HEK293 (cell line): ENCODE measurements around the gene ADCK2.

ENCODE experiments used
- CTCF ChIA-PET: fragments of 350-600 bp; formaldehyde crosslinking; extraction: SDS; loops from one replicate; lab custom pipeline; 2021; ENCODE audit warnings: antibody characterized with exemption; lab: Yijun Ruan, JAX
- POLR2A ChIA-PET: fragments of 300-600 bp; formaldehyde crosslinking; extraction: SDS; loops from one replicate; lab custom pipeline; 2020; ENCODE audit warnings: antibody characterized with exemption, inconsistent platforms; lab: Yijun Ruan, JAX
- H3K27ac ChIP-seq: fragments of 200-500 bp; sonication (Bioruptor generic); 2 replicates; pipeline ENCODE4 v1.5.1; 2014; ENCODE audit warnings: low read depth, low read length, control low read depth, inconsistent platforms; ENCODE audit errors: extremely low read depth
- H3K36me3 ChIP-seq, 2 experiments: fragments of 200-500 bp in 1 of 2; sonication (Bioruptor generic) in 1 of 2; 1 replicate in 1 of 2; 2 replicates in 1 of 2; pipeline ENCODE4 v1.5.1; 2014 to 2017; ENCODE audit warnings: inconsistent platforms in 2 of 2, low read length in 2 of 2; ENCODE audit not compliant: control insufficient read depth in 2 of 2, insufficient read depth in 1 of 2
- H3K4me1 ChIP-seq: fragments of 200-500 bp; sonication (Bioruptor generic); 2 replicates; pipeline ENCODE4 v1.5.1; 2014; ENCODE audit warnings: mild to moderate bottlenecking, low read length, inconsistent platforms; ENCODE audit not compliant: control insufficient read depth, insufficient read depth
- H3K4me3 ChIP-seq: 2 replicates; pipeline ENCODE4 v1.5.1; 2011; ENCODE audit warnings: low read depth, mild to moderate bottlenecking, control low read depth, low read length, moderate library complexity
- H3K9me3 ChIP-seq: fragments of 200-500 bp; sonication (Bioruptor generic); 2 replicates; pipeline ENCODE4 v1.5.1; 2014; ENCODE audit warnings: low read depth, low read length, inconsistent platforms; ENCODE audit not compliant: control insufficient read depth, insufficient read depth
- ATF2 ChIP-seq: fragments of 450-650 bp; formaldehyde crosslinking; IDR thresholded peaks from 2 replicates; pipeline ENCODE4 v1.5.1; 2016; ENCODE audit warnings: missing biosample characterization, missing genetic modification characterization, low read depth
- BCL11B ChIP-seq: fragments of 450-650 bp; formaldehyde crosslinking; IDR thresholded peaks from 2 replicates; pipeline ENCODE4 v1.5.1; 2016; ENCODE audit warnings: low read depth, missing biosample characterization, missing genetic modification characterization
- CTCF ChIP-seq: fragments of 450-650 bp; formaldehyde crosslinking; IDR thresholded peaks from 2 replicates; pipeline ENCODE4 v1.5.1; 2016; ENCODE audit warnings: missing biosample characterization, missing genetic modification characterization
- GLIS1 ChIP-seq: fragments of 450-650 bp; formaldehyde crosslinking; IDR thresholded peaks from 2 replicates; pipeline ENCODE4 v1.5.1; 2016; ENCODE audit warnings: missing biosample characterization, missing genetic modification characterization
- GLIS2 ChIP-seq: fragments of 450-650 bp; formaldehyde crosslinking; IDR thresholded peaks from 2 replicates; pipeline ENCODE4 v1.5.1; 2016; ENCODE audit warnings: missing biosample characterization, missing genetic modification characterization
- HOXA7 ChIP-seq: sonication (generic); formaldehyde crosslinking; IDR thresholded peaks from 2 replicates; pipeline ENCODE4 v1.8.1; 2022; ENCODE audit warnings: missing genetic modification reagents, borderline replicate concordance
- KLF9 ChIP-seq: fragments of 450-650 bp; formaldehyde crosslinking; IDR thresholded peaks from 2 replicates; pipeline ENCODE4 v1.5.1; 2016; ENCODE audit warnings: missing biosample characterization, missing genetic modification characterization, low read depth
- OSR2 ChIP-seq: fragments of 450-650 bp; formaldehyde crosslinking; IDR thresholded peaks from 2 replicates; pipeline ENCODE4 v1.5.1; 2016; ENCODE audit warnings: missing biosample characterization, missing genetic modification characterization
- SP3 ChIP-seq: fragments of 450-650 bp; formaldehyde crosslinking; IDR thresholded peaks from 2 replicates; pipeline ENCODE4 v1.5.1; 2016; ENCODE audit warnings: missing biosample characterization, missing genetic modification characterization
- SP7 ChIP-seq: fragments of 450-650 bp; formaldehyde crosslinking; IDR thresholded peaks from 2 replicates; pipeline ENCODE4 v1.5.1; 2016; ENCODE audit warnings: missing biosample characterization, missing genetic modification characterization
- TRIM28 ChIP-seq: IDR thresholded peaks from 2 replicates; pipeline ENCODE4 v1.6.1; 2011; ENCODE audit warnings: low read length, control low read depth, borderline replicate concordance
- ZBTB20 ChIP-seq: fragments of 450-650 bp; formaldehyde crosslinking; IDR thresholded peaks from 2 replicates; pipeline ENCODE4 v1.5.1; 2016; ENCODE audit warnings: missing biosample characterization, missing genetic modification characterization
- ZBTB8A ChIP-seq: fragments of 450-650 bp; formaldehyde crosslinking; IDR thresholded peaks from 2 replicates; pipeline ENCODE4 v1.5.1; 2016; ENCODE audit warnings: missing biosample characterization, missing genetic modification characterization
- ZFHX2 ChIP-seq: fragments of 450-650 bp; formaldehyde crosslinking; conservative IDR thresholded peaks from 2 replicates; pipeline ENCODE4 v1.5.1; 2016; ENCODE audit warnings: missing biosample characterization, missing genetic modification characterization
- ZFP69B ChIP-seq: fragments of 450-650 bp; formaldehyde crosslinking; IDR thresholded peaks from 2 replicates; pipeline ENCODE4 v1.5.1; 2016; ENCODE audit warnings: missing biosample characterization, missing genetic modification characterization
- ZIC2 ChIP-seq: fragments of 450-650 bp; formaldehyde crosslinking; IDR thresholded peaks from 2 replicates; pipeline ENCODE4 v1.5.1; 2016; ENCODE audit warnings: missing biosample characterization, missing genetic modification characterization
- ZNF266 ChIP-seq: fragments of 450-650 bp; formaldehyde crosslinking; IDR thresholded peaks from 2 replicates; pipeline ENCODE4 v1.5.1; 2016; ENCODE audit warnings: missing biosample characterization, missing genetic modification characterization, low read depth
- ZNF366 ChIP-seq: fragments of 450-650 bp; formaldehyde crosslinking; conservative IDR thresholded peaks from 2 replicates; pipeline ENCODE4 v1.5.1; 2016; ENCODE audit warnings: missing biosample characterization, missing genetic modification characterization
- ZNF391 ChIP-seq: fragments of 450-650 bp; formaldehyde crosslinking; IDR thresholded peaks from 2 replicates; pipeline ENCODE4 v1.5.1; 2016; ENCODE audit warnings: low read depth, missing biosample characterization, missing genetic modification characterization, borderline replicate concordance
- ZNF398 ChIP-seq: fragments of 450-650 bp; formaldehyde crosslinking; IDR thresholded peaks from 2 replicates; pipeline ENCODE4 v1.5.1; 2017; ENCODE audit warnings: missing biosample characterization, missing genetic modification characterization
- ZNF501 ChIP-seq: fragments of 450-650 bp; formaldehyde crosslinking; IDR thresholded peaks from 2 replicates; pipeline ENCODE4 v1.5.1; 2016; ENCODE audit warnings: missing biosample characterization, missing genetic modification characterization
- ZNF776 ChIP-seq: fragments of 450-650 bp; formaldehyde crosslinking; IDR thresholded peaks from 2 replicates; pipeline ENCODE4 v1.5.0; 2017; ENCODE audit warnings: missing biosample characterization, missing genetic modification characterization, borderline replicate concordance
- ZNF830 ChIP-seq: fragments of 450-650 bp; IDR thresholded peaks from 2 replicates; pipeline ENCODE4 v1.5.0; 2018; ENCODE audit warnings: missing biosample characterization, missing genetic modification characterization, low read depth, mild to moderate bottlenecking, moderate library complexity
- ZXDB ChIP-seq: fragments of 450-650 bp; formaldehyde crosslinking; IDR thresholded peaks from 2 replicates; pipeline ENCODE4 v1.5.1; 2016; ENCODE audit warnings: missing biosample characterization, missing genetic modification characterization
- TF ChIP-seq, protein P1 (sequence below): fragments of 450-650 bp; formaldehyde crosslinking; IDR thresholded peaks from 2 replicates; pipeline ENCODE4 v1.5.1; 2016; ENCODE audit warnings: missing biosample characterization, missing genetic modification characterization
- TF ChIP-seq, protein P2 (sequence below): fragments of 450-650 bp; formaldehyde crosslinking; IDR thresholded peaks from 2 replicates; pipeline ENCODE4 v1.5.1; 2016; ENCODE audit warnings: missing biosample characterization, missing genetic modification characterization

The ADCK2 gene

GRCh38 chr7:140673063-140673773 is 473 bp downstream of the ADCK2 start:
- CTCF ChIA-PET = interaction anchor here (0.6 to 1.2 kb wide), 3 partner anchors 138 to 309 kb away, joined by 3 to 4 read pairs (median 3); no protein-coding TSS in a partner anchor
- Histone ChIP-seq H3K36me3 (peaks cover 0 to 30% of the 10 kb centered on the region in 2 experiments; a peak in 2 of 3 replicates), H3K27ac (peak overlapping the region; percentile 87), H3K4me1 (no peaks in the 10 kb centered on the region), H3K4me3 (peak overlapping the region; percentile 61), H3K9me3 (no peaks in the 10 kb centered on the region)
- POLR2A ChIA-PET = interaction anchor here (0.9 to 1.2 kb wide), 2 partner anchors 12 to 342 kb away, joined by 3 to 4 read pairs; partner anchors contain the start of gene MRPS33
- TF ChIP-seq ZXDB (tag by site-specific recombination) (peak; percentile 83), CTCF (tag by site-specific recombination) (peak; percentile 77), ZNF501 (peak; percentile 84; the same call in 1 of the 2 replicates), GLIS1 (peak; percentile 37), ATF2 (tag by site-specific recombination) (no peak), ZBTB8A (tag by site-specific recombination) (peak; percentile 90), ZBTB20 (tag by site-specific recombination) (peak; percentile 94), ZFHX2 (tag by site-specific recombination) (peak; percentile 86), ZNF398 (peak; percentile 96), HOXA7 (CRISPR knock-in tag) (no peak), ZNF830 (tag by site-specific recombination) (no peak), BCL11B (no peak), ZNF266 (tag by site-specific recombination) (no peak), TRIM28 (peak; percentile 50; the same call in 1 of the 2 replicates), ZNF776 (tag by site-specific recombination) (no peak), ZFP69B (tag by site-specific recombination) (peak; percentile 73; the same call in 1 of the 2 replicates), OSR2 (no peak), ZNF391 (peak; percentile 77; the same call in 1 of the 2 replicates), SP3 (peak; percentile 79), SP7 (tag by site-specific recombination) (peak; percentile 78), ZIC2 (tag by site-specific recombination) (0 out of 2 replicates have a peak, but pooled peaks have one; percentile 52), GLIS2 (peak; percentile 88), KLF9 (tag by site-specific recombination) (peak; percentile 46; the same call in 1 of the 2 replicates), ZNF366 (tag by site-specific recombination) (no peak)
- TF ChIP-seq, protein P1, sequence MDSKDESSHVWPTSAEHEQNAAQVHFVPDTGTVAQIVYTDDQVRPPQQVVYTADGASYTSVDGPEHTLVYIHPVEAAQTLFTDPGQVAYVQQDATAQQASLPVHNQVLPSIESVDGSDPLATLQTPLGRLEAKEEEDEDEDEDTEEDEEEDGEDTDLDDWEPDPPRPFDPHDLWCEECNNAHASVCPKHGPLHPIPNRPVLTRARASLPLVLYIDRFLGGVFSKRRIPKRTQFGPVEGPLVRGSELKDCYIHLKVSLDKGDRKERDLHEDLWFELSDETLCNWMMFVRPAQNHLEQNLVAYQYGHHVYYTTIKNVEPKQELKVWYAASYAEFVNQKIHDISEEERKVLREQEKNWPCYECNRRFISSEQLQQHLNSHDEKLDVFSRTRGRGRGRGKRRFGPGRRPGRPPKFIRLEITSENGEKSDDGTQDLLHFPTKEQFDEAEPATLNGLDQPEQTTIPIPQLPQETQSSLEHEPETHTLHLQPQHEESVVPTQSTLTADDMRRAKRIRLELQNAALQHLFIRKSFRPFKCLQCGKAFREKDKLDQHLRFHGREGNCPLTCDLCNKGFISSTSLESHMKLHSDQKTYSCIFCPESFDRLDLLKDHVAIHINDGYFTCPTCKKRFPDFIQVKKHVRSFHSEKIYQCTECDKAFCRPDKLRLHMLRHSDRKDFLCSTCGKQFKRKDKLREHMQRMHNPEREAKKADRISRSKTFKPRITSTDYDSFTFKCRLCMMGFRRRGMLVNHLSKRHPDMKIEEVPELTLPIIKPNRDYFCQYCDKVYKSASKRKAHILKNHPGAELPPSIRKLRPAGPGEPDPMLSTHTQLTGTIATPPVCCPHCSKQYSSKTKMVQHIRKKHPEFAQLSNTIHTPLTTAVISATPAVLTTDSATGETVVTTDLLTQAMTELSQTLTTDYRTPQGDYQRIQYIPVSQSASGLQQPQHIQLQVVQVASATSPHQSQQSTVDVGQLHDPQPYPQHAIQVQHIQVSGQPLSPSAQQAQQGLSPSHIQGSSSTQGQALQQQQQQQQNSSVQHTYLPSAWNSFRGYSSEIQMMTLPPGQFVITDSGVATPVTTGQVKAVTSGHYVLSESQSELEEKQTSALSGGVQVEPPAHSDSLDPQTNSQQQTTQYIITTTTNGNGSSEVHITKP (tag by site-specific recombination) = peak; percentile 45; the same call in 1 of the 2 replicates
- TF ChIP-seq, protein P2, sequence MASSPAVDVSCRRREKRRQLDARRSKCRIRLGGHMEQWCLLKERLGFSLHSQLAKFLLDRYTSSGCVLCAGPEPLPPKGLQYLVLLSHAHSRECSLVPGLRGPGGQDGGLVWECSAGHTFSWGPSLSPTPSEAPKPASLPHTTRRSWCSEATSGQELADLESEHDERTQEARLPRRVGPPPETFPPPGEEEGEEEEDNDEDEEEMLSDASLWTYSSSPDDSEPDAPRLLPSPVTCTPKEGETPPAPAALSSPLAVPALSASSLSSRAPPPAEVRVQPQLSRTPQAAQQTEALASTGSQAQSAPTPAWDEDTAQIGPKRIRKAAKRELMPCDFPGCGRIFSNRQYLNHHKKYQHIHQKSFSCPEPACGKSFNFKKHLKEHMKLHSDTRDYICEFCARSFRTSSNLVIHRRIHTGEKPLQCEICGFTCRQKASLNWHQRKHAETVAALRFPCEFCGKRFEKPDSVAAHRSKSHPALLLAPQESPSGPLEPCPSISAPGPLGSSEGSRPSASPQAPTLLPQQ = peak; percentile 81
